IPS-20b (cell line): Measurements from ENCODE around the gene RNF10.

Experiments
- H3K27ac ChIP-seq: one replicate; pipeline ENCODE4 v1.5.1; 2013; ENCODE audit warnings: low read length
- H3K27me3 ChIP-seq: 2 replicates; pipeline ENCODE4 v1.6.1; 2013; ENCODE audit warnings: mild to moderate bottlenecking, low read length, inconsistent platforms; ENCODE audit not compliant: insufficient read depth
- H3K36me3 ChIP-seq: 2 replicates; pipeline ENCODE4 v1.6.1; 2013; ENCODE audit warnings: low read depth, mild to moderate bottlenecking, inconsistent platforms, low read length, moderate library complexity; ENCODE audit not compliant: insufficient read depth
- H3K4me1 ChIP-seq: 2 replicates; pipeline ENCODE4 v1.6.1; 2013; ENCODE audit warnings: mild to moderate bottlenecking, control low read depth, inconsistent platforms, low read length, moderate library complexity; ENCODE audit not compliant: insufficient read depth
- H3K4me3 ChIP-seq: 2 replicates; pipeline ENCODE4 v1.5.1; 2013; ENCODE audit warnings: mild to moderate bottlenecking, low read length, inconsistent platforms
- H3K9ac ChIP-seq: 2 replicates; pipeline ENCODE4 v1.6.1; 2013; ENCODE audit warnings: low read depth, mild to moderate bottlenecking, inconsistent platforms, low read length, moderate library complexity
- H3K9me3 ChIP-seq: 2 replicates; pipeline ENCODE4 v1.6.1; 2013; ENCODE audit warnings: mild to moderate bottlenecking, low read depth, low read length, inconsistent platforms; ENCODE audit not compliant: insufficient read depth

The RNF10 gene

DNA sequence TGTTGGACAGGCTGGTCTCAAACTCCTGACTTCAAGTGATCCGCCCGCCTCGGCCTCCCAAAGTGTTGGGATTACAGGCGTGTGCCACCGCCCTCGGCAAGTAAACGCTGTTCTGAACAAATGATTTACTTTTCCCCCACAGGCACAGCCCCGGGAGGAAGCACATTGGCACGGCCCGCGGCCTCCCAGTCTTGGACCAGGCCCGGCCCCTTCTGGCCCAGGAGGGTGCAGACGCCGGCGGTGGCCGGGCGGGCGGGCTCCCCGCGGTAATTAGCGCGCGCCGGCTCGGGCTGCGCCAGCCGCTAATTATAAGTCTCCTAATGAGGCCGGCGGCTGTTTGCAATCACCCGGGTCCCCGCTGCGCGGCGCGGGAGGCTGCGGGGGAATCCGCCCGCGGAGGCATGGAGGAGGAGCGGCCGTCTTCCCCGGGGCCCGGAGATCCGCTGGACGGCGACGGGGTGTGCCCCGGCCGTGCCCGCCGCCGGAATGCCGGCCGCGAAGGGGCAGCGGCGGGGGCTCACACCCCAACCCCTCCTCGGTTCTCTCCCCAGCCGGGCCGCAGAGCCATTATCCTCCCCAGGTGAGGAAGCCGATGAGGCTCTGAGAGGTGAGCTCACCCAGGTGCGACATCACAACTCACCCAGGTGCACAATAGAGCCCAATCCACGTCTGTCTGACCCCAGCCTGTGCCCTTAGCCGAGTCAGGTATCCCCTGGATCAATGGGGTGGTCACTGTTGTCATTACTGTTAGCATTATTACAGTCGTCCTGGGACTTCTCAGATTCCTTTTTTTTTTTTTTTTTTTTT lies 50.4 kb downstream of the RNF10 start:
- peaks cover 31% of the 10 kb centered on the region for H3K27me3 ChIP-seq
- peaks cover 5% of the 10 kb centered on the region for H3K36me3 ChIP-seq
- no peaks in the 10 kb centered on the region; the same call in 1 of the 2 replicates for H3K4me1 ChIP-seq
- H3K4me3 ChIP-seq: peak overlapping the region; percentile 56; the same call in 1 of the 2 replicates
- H3K9me3 ChIP-seq: no peaks in the 10 kb centered on the region
- H3K9ac ChIP-seq: peak overlapping the region; percentile 34; the same call in 1 of the 2 replicates
- H3K27ac ChIP-seq: no peak overlapping the region

- Histone ChIP-seq H3K9ac (no peak overlapping the region), H3K27me3 (peaks cover 31% of the 10 kb centered on the region), H3K27ac (no peak overlapping the region), H3K9me3 (no peaks in the 10 kb centered on the region), H3K4me1 (no peaks in the 10 kb centered on the region; the same call in 1 of the 2 replicates), H3K36me3 (no peaks in the 10 kb centered on the region), H3K4me3 (no peak overlapping the region)
Measured at GRCh38 chr12:120586206-120586605, 52.0 kb downstream of the RNF10 start.

DNA sequence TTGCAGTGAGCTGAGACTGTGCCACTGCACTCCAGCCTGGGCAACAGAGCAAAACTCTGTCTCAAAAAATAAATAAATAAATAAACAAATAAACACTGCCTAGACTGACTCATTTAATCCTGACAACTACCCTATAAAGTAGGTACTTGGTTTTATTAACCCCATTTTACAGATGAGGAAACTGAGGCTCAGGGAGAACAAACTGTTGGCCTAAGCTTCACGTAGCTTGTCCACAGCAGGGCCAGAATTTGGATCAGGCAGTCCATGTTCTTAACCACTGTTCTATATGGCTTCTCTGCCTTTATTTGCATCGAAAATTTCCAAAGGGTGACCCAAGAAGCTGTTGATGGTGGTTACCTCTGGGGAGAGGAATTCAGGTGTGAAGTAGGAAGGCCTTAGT lies 52.7 kb downstream of the RNF10 start:
- Histone ChIP-seq H3K27ac (no peak overlapping the region), H3K4me1 (no peaks in the 10 kb centered on the region; the same call in 1 of the 2 replicates), H3K36me3 (no peaks in the 10 kb centered on the region), H3K4me3 (no peak overlapping the region), H3K9ac (no peak overlapping the region), H3K27me3 (peaks cover 31% of the 10 kb centered on the region), H3K9me3 (no peaks in the 10 kb centered on the region)

- Histone ChIP-seq H3K27ac (no peak overlapping the region), H3K27me3 (peaks cover 31% of the 10 kb centered on the region), H3K4me1 (no peaks in the 10 kb centered on the region), H3K9me3 (no peaks in the 10 kb centered on the region), H3K9ac (no peak overlapping the region), H3K4me3 (no peak overlapping the region), H3K36me3 (no peaks in the 10 kb centered on the region)
Measured at GRCh38 chr12:120588371-120588770, 54.2 kb downstream of the RNF10 start.

DNA sequence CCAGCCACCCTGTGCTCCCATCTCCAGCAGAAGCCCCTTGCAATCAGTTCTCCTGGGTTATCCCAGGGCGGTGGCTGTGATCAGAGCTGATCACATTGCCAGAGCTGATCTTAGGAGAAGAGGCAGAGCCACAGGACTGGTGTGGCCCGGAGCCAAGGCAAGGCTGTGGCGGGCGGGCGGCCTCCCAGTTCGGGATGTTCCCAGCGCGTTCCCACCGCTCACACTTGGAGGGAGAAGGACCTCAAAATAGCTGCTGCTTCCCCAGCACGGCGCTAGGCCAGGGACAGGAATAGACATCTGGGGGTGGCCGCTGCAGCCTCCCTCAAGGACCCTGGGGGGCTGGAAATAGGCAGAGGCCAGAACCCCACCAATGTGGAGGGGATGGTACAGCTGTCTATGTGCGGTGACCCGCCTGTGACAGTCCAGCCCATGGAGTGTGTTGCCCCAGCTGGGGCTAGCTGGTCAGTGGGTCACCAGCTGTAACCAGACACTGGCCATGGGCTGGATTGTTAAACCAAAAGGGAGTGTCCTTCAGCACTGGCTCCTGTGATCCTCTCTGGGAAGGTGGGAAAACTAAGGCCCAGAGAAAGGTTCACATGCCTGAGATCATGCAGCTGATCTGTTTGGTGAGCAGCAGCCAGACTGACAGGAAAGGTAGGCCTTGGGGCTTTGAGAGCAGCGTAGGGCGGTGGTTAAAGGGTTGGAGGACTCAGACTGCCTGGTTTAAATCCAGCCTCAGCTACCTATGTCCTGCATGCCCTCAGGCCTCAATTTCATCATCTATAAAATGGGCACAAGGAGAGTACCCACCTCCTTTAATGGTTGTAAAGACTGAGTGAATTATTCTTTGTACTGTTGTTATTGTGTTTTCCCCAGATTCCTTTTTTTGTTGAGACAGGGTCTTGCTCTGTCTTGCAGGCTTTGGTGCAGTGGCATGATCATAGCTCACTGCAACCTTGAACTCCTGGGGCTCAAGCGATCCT lies 55.1 kb downstream of the RNF10 start:
- Histone ChIP-seq H3K4me1 (no peaks in the 10 kb centered on the region), H3K36me3 (no peaks in the 10 kb centered on the region), H3K27me3 (peaks cover 22% of the 10 kb centered on the region), H3K9ac (no peak overlapping the region), H3K9me3 (no peaks in the 10 kb centered on the region), H3K27ac (no peak overlapping the region), H3K4me3 (no peak overlapping the region)

GRCh38 chr12:120590741-120591407 lies 56.7 kb downstream of the RNF10 start:
- no peaks in the 10 kb centered on the region for H3K36me3 ChIP-seq
- no peak overlapping the region for H3K9ac ChIP-seq
- peaks cover 6% of the 10 kb centered on the region for H3K27me3 ChIP-seq
- H3K9me3 ChIP-seq: no peaks in the 10 kb centered on the region
- no peaks in the 10 kb centered on the region for H3K4me1 ChIP-seq
- no peak overlapping the region for H3K4me3 ChIP-seq
- no peak overlapping the region for H3K27ac ChIP-seq

- H3K27me3 ChIP-seq: no peaks in the 10 kb centered on the region
- H3K27ac ChIP-seq: no peak overlapping the region
- no peaks in the 10 kb centered on the region for H3K4me1 ChIP-seq
- H3K36me3 ChIP-seq: no peaks in the 10 kb centered on the region
- no peaks in the 10 kb centered on the region for H3K9me3 ChIP-seq
- H3K4me3 ChIP-seq: no peak overlapping the region
- no peak overlapping the region for H3K9ac ChIP-seq
Measured at GRCh38 chr12:120592121-120593049, 58.2 kb downstream of the RNF10 start.

DNA sequence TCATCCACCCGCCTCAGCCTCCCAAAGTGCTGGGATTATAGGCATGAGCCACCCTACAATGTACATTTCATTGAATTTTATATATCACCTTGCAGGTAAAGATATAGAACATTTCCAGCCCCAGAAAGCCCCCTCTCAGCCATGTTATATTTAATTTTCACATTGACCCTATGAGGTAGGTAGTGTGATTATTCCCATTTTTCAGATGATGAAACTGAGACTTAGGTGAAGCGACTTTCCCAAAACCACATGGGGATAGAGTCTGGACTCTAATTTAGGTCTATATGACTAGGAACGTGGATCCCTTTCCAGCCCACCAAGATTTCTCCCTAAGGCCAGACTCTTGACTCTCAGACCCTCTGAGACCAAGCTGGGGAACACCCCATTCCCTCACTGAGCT lies 62.7 kb downstream of the RNF10 start:
- H3K9me3 ChIP-seq: no peaks in the 10 kb centered on the region
- H3K36me3 ChIP-seq: no peaks in the 10 kb centered on the region
- H3K4me3 ChIP-seq: no peak overlapping the region
- no peak overlapping the region for H3K9ac ChIP-seq
- no peaks in the 10 kb centered on the region for H3K27me3 ChIP-seq
- H3K27ac ChIP-seq: no peak overlapping the region
- peaks cover 13% of the 10 kb centered on the region; the same call in 1 of the 2 replicates for H3K4me1 ChIP-seq

DNA sequence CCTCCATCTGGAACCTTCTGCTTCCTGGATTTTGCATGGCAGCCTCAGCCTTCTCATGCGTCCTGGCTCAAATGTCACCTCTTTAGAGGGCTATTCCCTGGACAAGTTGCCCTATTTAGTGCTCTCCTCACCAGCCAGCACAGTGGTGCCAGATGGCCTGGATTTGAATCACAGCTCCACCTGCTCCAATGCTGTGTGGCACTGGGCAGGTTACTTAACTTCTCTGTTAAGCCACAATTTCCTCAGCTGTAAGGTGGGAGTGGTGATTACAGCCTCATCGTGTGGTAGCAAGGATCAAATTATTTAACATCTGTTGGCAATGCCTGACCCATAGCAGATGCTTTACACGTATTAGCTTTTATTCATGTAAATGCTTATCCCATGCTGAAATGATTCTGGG lies 63.7 kb downstream of the RNF10 start:
- Histone ChIP-seq H3K27me3 (no peaks in the 10 kb centered on the region), H3K27ac (no peak overlapping the region), H3K9ac (no peak overlapping the region), H3K9me3 (no peaks in the 10 kb centered on the region), H3K36me3 (no peaks in the 10 kb centered on the region), H3K4me3 (no peak overlapping the region), H3K4me1 (peaks cover 13% of the 10 kb centered on the region; the same call in 1 of the 2 replicates)

DNA sequence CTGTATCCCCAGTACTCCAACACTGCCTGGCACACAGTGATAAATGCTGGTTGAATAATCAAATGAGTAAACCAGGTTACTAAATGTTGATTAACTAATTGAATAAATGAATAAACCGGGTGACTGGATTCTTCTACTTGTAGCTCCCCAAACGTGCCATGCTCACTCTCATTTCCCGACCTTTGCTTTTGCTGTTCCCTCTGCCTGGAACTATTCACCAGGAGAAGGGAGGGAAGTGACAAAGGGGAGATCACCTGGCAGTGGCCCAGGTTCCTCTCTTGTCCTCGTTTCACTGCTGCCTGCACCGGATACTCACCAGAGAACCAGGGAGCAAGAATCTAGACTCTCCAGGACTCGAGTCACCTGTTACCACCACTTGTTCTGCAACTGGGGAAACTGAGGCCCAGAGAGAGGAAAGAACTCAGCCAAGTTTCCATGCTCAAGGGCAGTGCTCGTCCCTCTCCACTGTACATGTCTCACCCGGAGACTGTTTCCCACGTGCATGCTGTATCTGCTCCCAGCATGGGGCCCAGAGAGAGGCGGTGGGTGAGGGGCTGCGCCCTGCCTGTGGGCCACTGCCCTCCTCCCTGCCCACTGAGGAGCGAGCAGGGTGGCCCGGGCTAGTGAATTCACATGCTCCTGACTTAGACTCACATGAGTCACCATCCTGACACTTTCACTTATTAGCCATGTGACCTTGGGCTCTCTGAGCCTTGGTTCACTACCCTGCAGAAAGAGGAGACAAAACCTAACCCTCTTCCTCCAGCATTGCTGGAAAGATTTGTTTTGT lies 64.7 kb downstream of the RNF10 start:
- H3K27ac ChIP-seq: no peak overlapping the region
- no peaks in the 10 kb centered on the region for H3K9me3 ChIP-seq
- peaks cover 13% of the 10 kb centered on the region; the same call in 1 of the 2 replicates for H3K4me1 ChIP-seq
- no peaks in the 10 kb centered on the region for H3K36me3 ChIP-seq
- no peak overlapping the region for H3K9ac ChIP-seq
- H3K4me3 ChIP-seq: no peak overlapping the region
- no peaks in the 10 kb centered on the region for H3K27me3 ChIP-seq
